Loucy (cell line): ENCODE data around the gene LYPD3.
"Not testable (repeated sequence)": the region's sequence is repeated elsewhere in the genome, so short reads cannot be mapped to it uniquely, and the experiment has no call there.

Source experiments
- H2AFZ ChIP-seq: fragments of 200-600 bp; sonication (generic); 2 replicates; pipeline ENCODE4 v1.6.0; 2016; ENCODE audit warnings: antibody characterized with exemption, mild to moderate bottlenecking, low read length, moderate library complexity
- H3F3A ChIP-seq: fragments of 200-600 bp; 2 replicates; pipeline ENCODE4 v1.6.0; 2016; ENCODE audit warnings: antibody characterized with exemption, low read depth, mild to moderate bottlenecking
- H3K27me3 ChIP-seq: fragments of 200-600 bp; sonication (generic); 2 replicates; pipeline ENCODE4 v1.6.1; 2014; ENCODE audit warnings: low read length, mild to moderate bottlenecking; ENCODE audit not compliant: insufficient read depth, poor library complexity, severe bottlenecking
- H3K36me3 ChIP-seq: fragments of 200-600 bp; sonication (generic); 2 replicates; pipeline ENCODE4 v1.6.1; 2016; ENCODE audit warnings: low read length; ENCODE audit not compliant: insufficient read depth
- H3K4me1 ChIP-seq: fragments of 200-600 bp; sonication (generic); 2 replicates; pipeline ENCODE4 v1.5.1; 2014; ENCODE audit warnings: low read length, mild to moderate bottlenecking; ENCODE audit not compliant: insufficient read depth, poor library complexity, severe bottlenecking
- H3K4me2 ChIP-seq: fragments of 200-600 bp; sonication (generic); 2 replicates; pipeline ENCODE4 v1.6.0; 2014; ENCODE audit warnings: antibody characterized with exemption, low read length, low read depth, mild to moderate bottlenecking; ENCODE audit not compliant: poor library complexity, severe bottlenecking
- H3K4me3 ChIP-seq: fragments of 200-600 bp; sonication (generic); 2 replicates; pipeline ENCODE4 v1.5.1; 2014; ENCODE audit warnings: low read length, mild to moderate bottlenecking, mixed read lengths; ENCODE audit not compliant: poor library complexity, severe bottlenecking
- H3K79me2 ChIP-seq: fragments of 200-600 bp; sonication (generic); 2 replicates; pipeline ENCODE4 v1.6.1; 2014; ENCODE audit warnings: low read length; ENCODE audit not compliant: insufficient read depth
- H3K9ac ChIP-seq: fragments of 200-600 bp; sonication (generic); 2 replicates; pipeline ENCODE4 v1.6.0; 2014; ENCODE audit warnings: mild to moderate bottlenecking, low read depth, low read length, moderate library complexity; ENCODE audit not compliant: poor library complexity, severe bottlenecking
- H3K9me2 ChIP-seq: fragments of 200-600 bp; sonication (generic); replicated peaks from 2 replicates; pipeline ENCODE4 v1.6.1; 2016; ENCODE audit warnings: low read depth, low read length, mixed read lengths
- H3K9me3 ChIP-seq: fragments of 200-600 bp; sonication (generic); 2 replicates; pipeline ENCODE4 v1.6.1; 2014; ENCODE audit warnings: mild to moderate bottlenecking, antibody characterized with exemption, low read length, low read depth; ENCODE audit not compliant: insufficient read depth
- H4K20me1 ChIP-seq: fragments of 200-600 bp; sonication (generic); 2 replicates; pipeline ENCODE4 v1.6.0; 2014; ENCODE audit warnings: antibody characterized with exemption, low read length, mild to moderate bottlenecking; ENCODE audit not compliant: insufficient read depth, poor library complexity, severe bottlenecking
- EZH2phosphoT487 ChIP-seq: fragments of 200-600 bp; IDR thresholded peaks from 2 replicates; pipeline ENCODE4 v1.6.1; 2018; ENCODE audit warnings: antibody characterized with exemption, mild to moderate bottlenecking, moderate library complexity, borderline replicate concordance
- TF ChIP-seq, protein P1 (sequence below): fragments of 200-600 bp; sonication (generic); conservative IDR thresholded peaks from 2 replicates; pipeline ENCODE4 v1.5.1; 2014; ENCODE audit warnings: mild to moderate bottlenecking, antibody characterized with exemption, low read length

Gene LYPD3

DNA sequence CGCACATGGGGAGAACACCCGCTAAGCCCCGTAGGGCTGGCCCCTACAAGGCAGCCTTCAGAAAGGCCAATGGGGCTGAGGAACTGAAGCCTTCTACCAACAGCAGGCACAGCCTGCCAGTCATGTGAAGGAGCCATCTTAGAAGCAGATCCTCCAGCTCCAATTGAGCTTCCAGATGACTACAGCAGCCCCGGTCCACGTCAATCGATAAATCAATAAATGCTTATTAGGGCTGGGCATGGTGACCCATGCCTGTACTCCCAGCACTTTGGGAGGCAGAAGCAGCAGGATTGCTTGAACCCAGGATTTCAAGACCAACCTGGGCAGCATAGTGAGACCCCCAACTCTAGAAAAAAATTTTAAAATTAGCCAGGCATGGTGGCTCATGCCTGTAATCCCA, 27.7 kb downstream of the LYPD3 start:
- H4K20me1 ChIP-seq = no peaks in the 10 kb centered on the region
- no peaks in the 10 kb centered on the region for H3K9me3 ChIP-seq
- TF ChIP-seq, protein P1, sequence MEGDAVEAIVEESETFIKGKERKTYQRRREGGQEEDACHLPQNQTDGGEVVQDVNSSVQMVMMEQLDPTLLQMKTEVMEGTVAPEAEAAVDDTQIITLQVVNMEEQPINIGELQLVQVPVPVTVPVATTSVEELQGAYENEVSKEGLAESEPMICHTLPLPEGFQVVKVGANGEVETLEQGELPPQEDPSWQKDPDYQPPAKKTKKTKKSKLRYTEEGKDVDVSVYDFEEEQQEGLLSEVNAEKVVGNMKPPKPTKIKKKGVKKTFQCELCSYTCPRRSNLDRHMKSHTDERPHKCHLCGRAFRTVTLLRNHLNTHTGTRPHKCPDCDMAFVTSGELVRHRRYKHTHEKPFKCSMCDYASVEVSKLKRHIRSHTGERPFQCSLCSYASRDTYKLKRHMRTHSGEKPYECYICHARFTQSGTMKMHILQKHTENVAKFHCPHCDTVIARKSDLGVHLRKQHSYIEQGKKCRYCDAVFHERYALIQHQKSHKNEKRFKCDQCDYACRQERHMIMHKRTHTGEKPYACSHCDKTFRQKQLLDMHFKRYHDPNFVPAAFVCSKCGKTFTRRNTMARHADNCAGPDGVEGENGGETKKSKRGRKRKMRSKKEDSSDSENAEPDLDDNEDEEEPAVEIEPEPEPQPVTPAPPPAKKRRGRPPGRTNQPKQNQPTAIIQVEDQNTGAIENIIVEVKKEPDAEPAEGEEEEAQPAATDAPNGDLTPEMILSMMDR = no peak
- TF ChIP-seq EZH2phosphoT487 = no peak
- H3K79me2 ChIP-seq = no peaks in the 10 kb centered on the region
- H3K36me3 ChIP-seq = no peaks in the 10 kb centered on the region
- no peak overlapping the region for H3K4me2 ChIP-seq
- no peaks in the 10 kb centered on the region for H3F3A ChIP-seq
- H3K4me3 ChIP-seq = no peak overlapping the region
- H3K9me2 ChIP-seq = no peaks in the 10 kb centered on the region
- no peak overlapping the region for H3K9ac ChIP-seq
- H2AFZ ChIP-seq = no peak overlapping the region
- peaks cover 11% of the 10 kb centered on the region for H3K4me1 ChIP-seq
- no peaks in the 10 kb centered on the region for H3K27me3 ChIP-seq

DNA sequence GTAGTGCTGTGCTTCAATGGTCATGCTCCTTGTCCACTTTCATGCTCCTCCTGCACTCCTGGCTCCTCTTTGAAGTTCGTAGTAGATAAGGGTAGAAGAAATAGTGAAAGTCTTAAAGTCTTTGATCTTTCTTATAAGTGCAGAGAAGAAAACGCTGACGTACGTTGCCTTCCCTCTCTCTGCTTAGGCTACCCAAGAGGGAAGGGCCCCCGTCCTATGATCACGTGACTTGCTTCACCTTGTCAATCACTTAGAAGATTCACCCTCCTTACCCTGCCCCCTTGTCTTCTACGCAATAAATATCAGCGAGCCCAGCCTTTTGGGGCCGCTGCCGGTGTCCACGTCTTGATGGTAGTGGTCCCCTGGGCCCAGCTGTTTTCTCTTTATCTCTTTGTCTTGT, 28.1 kb downstream of the LYPD3 start:
- not testable (repeated sequence) for H3K36me3 ChIP-seq, H3K9ac ChIP-seq, H3K4me3 ChIP-seq, H3K27me3 ChIP-seq, H3K79me2 ChIP-seq, H3K9me2 ChIP-seq, H3K4me2 ChIP-seq, H4K20me1 ChIP-seq, H3K9me3 ChIP-seq, H2AFZ ChIP-seq, H3F3A ChIP-seq
- peaks cover 11% of the 10 kb centered on the region for H3K4me1 ChIP-seq

DNA sequence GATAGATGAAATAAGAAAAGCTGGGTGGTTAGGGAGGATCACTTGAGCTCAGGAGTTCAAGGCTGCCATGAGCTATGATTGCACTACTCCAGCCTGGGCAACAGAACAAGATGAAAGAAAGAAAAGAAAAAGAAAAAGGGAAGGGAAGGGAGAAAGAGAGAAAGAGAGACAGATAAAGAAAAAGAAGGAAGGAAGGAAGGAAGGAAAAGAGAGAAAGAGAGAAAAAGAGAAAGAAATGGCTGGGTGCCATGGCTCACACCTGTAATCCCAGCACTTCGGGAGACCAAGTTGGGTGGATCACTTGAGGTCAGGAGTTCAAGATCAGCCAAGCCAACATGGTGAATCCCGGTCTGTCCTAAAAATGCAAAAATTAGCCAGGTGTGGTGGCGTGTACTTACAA, 29.6 kb downstream of the LYPD3 start:
- TF ChIP-seq, protein P1 = no peak
- no peak for TF ChIP-seq EZH2phosphoT487
- peaks cover 11% of the 10 kb centered on the region for H3K4me1 ChIP-seq

DNA sequence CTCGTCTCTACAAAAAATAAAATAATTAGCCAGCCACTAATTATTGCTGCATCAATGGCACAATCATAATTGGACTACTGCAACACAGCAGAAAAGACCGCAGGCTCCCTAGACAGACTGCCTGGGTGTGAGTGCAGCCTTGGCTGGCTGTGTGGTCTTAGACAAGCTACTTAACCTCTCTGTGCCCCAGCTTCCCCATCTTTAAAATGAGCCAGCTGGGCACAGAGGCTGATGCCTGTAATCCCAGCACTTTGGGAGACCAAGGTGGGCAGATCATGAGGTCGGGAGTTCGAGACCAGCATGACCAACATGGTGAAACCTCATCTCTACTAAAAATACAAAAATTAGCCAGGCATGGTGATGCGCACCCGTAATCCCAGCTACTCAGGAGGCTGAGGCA, 31.7 kb downstream of the LYPD3 start:
- Histone ChIP-seq H3K4me1 (peaks cover 6% of the 10 kb centered on the region), H3K9me3 (no peaks in the 10 kb centered on the region), H2AFZ (no peak overlapping the region), H3F3A (no peaks in the 10 kb centered on the region), H4K20me1 (no peaks in the 10 kb centered on the region), H3K4me3 (no peak overlapping the region), H3K9ac (no peak overlapping the region), H3K4me2 (no peak overlapping the region), H3K9me2 (no peaks in the 10 kb centered on the region), H3K79me2 (no peaks in the 10 kb centered on the region), H3K36me3 (no peaks in the 10 kb centered on the region), H3K27me3 (no peaks in the 10 kb centered on the region)
- TF ChIP-seq, protein P1 = no peak
- TF ChIP-seq EZH2phosphoT487 = no peak

More for the DNA sequence above, 29.6 kb downstream of the LYPD3 start:
- Histone ChIP-seq H3K9me3 (no peaks in the 10 kb centered on the region), H3K9ac (no peak overlapping the region), H3K4me3 (no peak overlapping the region), H3K79me2 (no peaks in the 10 kb centered on the region), H4K20me1 (no peaks in the 10 kb centered on the region), H3K4me2 (no peak overlapping the region), H2AFZ (no peak overlapping the region), H3K36me3 (no peaks in the 10 kb centered on the region), H3F3A (no peaks in the 10 kb centered on the region), H3K27me3 (no peaks in the 10 kb centered on the region), H3K9me2 (no peaks in the 10 kb centered on the region)
